ENCODE data around the gene UGT1A8.
"Not testable (repeated sequence)": the region's sequence is repeated elsewhere in the genome, so short reads cannot be mapped to it uniquely, and the experiment has no call there.

UGT1A8 gene

DNA sequence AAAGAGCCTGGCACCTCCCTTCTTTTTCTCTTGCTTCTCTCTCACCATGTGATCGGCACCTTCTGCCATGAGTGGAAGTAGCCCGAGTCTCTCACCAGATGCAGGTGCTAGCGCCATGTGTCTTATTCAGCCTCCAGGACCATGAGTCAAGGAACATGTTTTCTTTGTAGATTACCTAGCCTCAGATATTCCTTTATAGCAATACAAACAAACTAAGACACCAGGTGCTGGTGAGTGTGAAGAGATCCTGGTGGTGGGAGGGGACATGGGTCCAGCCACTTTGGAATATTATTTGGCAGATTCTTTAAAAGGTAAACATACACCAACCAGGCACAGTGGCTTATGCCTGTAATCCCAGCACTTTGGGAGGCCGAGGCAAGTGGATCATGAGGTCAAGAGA is 45.0 kb upstream of the UGT1A8 start:
- Histone ChIP-seq H3K27ac (replicated peaks) (no peak overlapping the region), H3K4me3 (replicated peaks; ENCODE audit: insufficient read depth, low read length) (no peak overlapping the region), H3K27me3 (ENCODE audit: insufficient read depth, poor library complexity, severe bottlenecking) (no peaks in the 10 kb centered on the region)
- TF ChIP-seq GABPA (IDR thresholded peaks at IDR 0.05; ENCODE audit: low read depth) (no peak), POLR2AphosphoS5 (IDR thresholded peaks at IDR 0.05; ENCODE audit: low read depth) (no peak), SPI1 (IDR thresholded peaks at IDR 0.05; ENCODE audit: borderline replicate concordance, low read depth) (no peak)
- TF ChIP-seq, protein P1, sequence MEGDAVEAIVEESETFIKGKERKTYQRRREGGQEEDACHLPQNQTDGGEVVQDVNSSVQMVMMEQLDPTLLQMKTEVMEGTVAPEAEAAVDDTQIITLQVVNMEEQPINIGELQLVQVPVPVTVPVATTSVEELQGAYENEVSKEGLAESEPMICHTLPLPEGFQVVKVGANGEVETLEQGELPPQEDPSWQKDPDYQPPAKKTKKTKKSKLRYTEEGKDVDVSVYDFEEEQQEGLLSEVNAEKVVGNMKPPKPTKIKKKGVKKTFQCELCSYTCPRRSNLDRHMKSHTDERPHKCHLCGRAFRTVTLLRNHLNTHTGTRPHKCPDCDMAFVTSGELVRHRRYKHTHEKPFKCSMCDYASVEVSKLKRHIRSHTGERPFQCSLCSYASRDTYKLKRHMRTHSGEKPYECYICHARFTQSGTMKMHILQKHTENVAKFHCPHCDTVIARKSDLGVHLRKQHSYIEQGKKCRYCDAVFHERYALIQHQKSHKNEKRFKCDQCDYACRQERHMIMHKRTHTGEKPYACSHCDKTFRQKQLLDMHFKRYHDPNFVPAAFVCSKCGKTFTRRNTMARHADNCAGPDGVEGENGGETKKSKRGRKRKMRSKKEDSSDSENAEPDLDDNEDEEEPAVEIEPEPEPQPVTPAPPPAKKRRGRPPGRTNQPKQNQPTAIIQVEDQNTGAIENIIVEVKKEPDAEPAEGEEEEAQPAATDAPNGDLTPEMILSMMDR (IDR thresholded peaks at IDR 0.05; ENCODE audit: insufficient read depth, low read length): no peak
- TF ChIP-seq, protein P2, sequence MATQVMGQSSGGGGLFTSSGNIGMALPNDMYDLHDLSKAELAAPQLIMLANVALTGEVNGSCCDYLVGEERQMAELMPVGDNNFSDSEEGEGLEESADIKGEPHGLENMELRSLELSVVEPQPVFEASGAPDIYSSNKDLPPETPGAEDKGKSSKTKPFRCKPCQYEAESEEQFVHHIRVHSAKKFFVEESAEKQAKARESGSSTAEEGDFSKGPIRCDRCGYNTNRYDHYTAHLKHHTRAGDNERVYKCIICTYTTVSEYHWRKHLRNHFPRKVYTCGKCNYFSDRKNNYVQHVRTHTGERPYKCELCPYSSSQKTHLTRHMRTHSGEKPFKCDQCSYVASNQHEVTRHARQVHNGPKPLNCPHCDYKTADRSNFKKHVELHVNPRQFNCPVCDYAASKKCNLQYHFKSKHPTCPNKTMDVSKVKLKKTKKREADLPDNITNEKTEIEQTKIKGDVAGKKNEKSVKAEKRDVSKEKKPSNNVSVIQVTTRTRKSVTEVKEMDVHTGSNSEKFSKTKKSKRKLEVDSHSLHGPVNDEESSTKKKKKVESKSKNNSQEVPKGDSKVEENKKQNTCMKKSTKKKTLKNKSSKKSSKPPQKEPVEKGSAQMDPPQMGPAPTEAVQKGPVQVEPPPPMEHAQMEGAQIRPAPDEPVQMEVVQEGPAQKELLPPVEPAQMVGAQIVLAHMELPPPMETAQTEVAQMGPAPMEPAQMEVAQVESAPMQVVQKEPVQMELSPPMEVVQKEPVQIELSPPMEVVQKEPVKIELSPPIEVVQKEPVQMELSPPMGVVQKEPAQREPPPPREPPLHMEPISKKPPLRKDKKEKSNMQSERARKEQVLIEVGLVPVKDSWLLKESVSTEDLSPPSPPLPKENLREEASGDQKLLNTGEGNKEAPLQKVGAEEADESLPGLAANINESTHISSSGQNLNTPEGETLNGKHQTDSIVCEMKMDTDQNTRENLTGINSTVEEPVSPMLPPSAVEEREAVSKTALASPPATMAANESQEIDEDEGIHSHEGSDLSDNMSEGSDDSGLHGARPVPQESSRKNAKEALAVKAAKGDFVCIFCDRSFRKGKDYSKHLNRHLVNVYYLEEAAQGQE (IDR thresholded peaks at IDR 0.05; ENCODE audit: insufficient replicate concordance, low read depth): no peak
- no peak for DNase-seq (ENCODE audit: low read depth in 1 of 2, low spot score in 1 of 2)

DNA sequence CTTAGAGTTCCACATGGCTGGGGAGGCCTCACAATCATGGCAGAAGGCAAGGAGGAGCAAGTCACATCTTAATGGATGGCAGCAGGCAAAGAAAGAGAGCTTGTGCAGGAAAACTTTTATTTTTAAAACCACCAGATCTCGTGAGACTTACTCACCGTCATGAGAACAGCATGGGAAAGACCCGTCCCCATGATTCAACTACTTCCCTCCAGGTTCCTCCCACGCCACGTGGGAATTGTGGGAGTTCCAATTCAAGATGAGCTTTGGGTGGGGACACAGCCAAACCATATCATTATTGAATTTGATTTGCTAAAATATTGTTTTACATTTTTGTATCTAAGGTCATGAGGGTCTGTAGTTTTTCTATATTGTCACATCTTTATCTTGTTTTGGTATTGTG is 40.1 kb upstream of the UGT1A8 start:
- not testable (repeated sequence) for DNase-seq (ENCODE audit: low read depth in 1 of 2, low spot score in 1 of 2); H3K27me3 ChIP-seq (ENCODE audit: insufficient read depth, poor library complexity, severe bottlenecking); H3K27ac ChIP-seq (replicated peaks); H3K4me3 ChIP-seq (replicated peaks; ENCODE audit: insufficient read depth, low read length)

DNA sequence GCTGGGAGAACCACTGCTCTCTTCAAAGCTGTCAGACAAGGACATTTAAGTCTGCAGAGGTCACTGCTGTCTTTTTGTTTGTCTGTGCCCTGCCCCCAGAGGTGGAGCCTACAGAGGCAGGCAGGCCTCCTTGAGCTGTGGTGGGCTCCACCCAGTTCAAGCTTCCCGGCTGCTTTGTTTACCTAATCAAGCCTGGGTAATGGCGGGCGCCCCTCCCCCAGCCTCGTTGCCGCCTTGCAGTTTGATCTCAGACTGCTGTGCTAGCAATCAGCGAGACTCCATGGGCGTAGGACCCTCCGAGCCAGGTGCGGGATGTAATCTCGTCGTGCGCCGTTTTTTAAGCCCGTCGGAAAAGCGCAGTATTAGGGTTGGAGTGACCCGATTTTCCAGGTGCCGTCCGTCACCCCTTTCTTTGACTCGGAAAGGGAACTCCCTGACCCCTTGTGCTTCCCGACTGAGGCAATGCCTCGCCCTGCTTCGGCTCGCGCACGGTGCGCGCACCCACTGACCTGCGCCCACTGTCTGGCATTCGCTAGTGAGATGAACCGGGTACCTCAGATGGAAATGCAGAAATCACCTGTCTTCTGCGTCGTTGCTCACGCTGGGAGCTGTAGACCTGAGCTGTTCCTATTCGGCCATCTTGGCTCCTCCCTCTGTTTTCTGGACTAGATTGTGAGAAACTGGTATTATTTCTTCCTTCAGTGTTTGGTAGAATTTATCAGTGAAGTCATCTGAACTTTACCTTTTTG is 34.0 kb upstream of the UGT1A8 start:
- not testable (repeated sequence) for DNase-seq (ENCODE audit: low read depth in 1 of 2, low spot score in 1 of 2); H3K4me3 ChIP-seq (replicated peaks; ENCODE audit: insufficient read depth, low read length); H3K27me3 ChIP-seq (ENCODE audit: insufficient read depth, poor library complexity, severe bottlenecking); H3K27ac ChIP-seq (replicated peaks)

DNA sequence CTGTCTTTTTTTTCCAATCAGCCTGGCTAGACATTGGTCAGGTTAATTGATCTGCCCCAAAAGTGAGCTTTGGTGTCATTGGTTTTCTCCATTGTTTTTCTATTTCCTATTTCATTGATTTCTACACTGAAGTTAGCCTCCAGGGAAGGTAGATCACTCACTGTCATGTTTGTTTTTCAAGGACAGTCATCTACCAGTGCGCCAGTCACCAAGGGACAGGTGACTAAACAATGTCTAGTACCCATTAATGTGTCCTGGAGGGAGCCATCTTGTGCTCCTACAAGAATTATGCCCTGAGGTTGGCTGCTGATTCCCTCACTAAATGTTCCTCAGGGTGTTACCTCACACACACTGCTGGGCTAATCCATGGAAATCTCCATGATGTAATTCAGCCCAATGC is 33.2 kb upstream of the UGT1A8 start:
- H3K4me3 ChIP-seq (replicated peaks; ENCODE audit: insufficient read depth, low read length): no peak overlapping the region
- TF ChIP-seq GABPA (IDR thresholded peaks at IDR 0.05; ENCODE audit: low read depth) (no peak), POLR2AphosphoS5 (IDR thresholded peaks at IDR 0.05; ENCODE audit: low read depth) (no peak), SPI1 (IDR thresholded peaks at IDR 0.05; ENCODE audit: borderline replicate concordance, low read depth) (no peak)
- TF ChIP-seq, protein P2 (IDR thresholded peaks at IDR 0.05; ENCODE audit: insufficient replicate concordance, low read depth): no peak
- TF ChIP-seq, protein P1 (IDR thresholded peaks at IDR 0.05; ENCODE audit: insufficient read depth, low read length): no peak
- DNase-seq (ENCODE audit: low read depth in 1 of 2, low spot score in 1 of 2): no peak

DNA sequence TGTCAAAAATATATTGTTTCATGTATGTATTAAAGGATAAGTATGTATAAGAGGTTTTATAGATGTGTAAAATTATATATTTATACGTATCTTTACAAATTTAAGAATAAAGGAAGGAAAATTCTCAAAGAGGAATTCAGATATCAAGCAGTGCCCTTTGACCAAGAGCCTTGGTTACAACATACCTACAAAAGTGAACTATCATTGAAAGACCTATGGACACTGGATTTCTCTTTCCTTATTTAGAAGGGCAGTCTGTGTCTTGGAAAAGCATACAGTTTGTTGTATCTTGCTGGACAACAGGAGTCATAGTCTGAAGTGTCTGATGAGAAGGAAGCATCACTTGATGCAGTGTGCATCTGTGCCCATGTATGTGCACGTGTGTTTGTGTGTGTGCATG is 29.0 kb upstream of the UGT1A8 start:
- DNase-seq (ENCODE audit: low read depth in 1 of 2, low spot score in 1 of 2): no peak
- no peaks in the 10 kb centered on the region for H3K27me3 ChIP-seq (ENCODE audit: insufficient read depth, poor library complexity, severe bottlenecking)
- no peak for TF ChIP-seq GABPA (IDR thresholded peaks at IDR 0.05; ENCODE audit: low read depth)
- TF ChIP-seq SPI1 (IDR thresholded peaks at IDR 0.05; ENCODE audit: borderline replicate concordance, low read depth): no peak
- no peak for TF ChIP-seq POLR2AphosphoS5 (IDR thresholded peaks at IDR 0.05; ENCODE audit: low read depth)
- TF ChIP-seq, protein P1 (IDR thresholded peaks at IDR 0.05; ENCODE audit: insufficient read depth, low read length): no peak
- TF ChIP-seq, protein P2 (IDR thresholded peaks at IDR 0.05; ENCODE audit: insufficient replicate concordance, low read depth): no peak
- no peak overlapping the region for H3K4me3 ChIP-seq (replicated peaks; ENCODE audit: insufficient read depth, low read length)
- no peak overlapping the region for H3K27ac ChIP-seq (replicated peaks)

More for the DNA sequence above, 33.2 kb upstream of the UGT1A8 start:
- Histone ChIP-seq H3K27me3 (ENCODE audit: insufficient read depth, poor library complexity, severe bottlenecking) (no peaks in the 10 kb centered on the region), H3K27ac (replicated peaks) (no peak overlapping the region)

DNA sequence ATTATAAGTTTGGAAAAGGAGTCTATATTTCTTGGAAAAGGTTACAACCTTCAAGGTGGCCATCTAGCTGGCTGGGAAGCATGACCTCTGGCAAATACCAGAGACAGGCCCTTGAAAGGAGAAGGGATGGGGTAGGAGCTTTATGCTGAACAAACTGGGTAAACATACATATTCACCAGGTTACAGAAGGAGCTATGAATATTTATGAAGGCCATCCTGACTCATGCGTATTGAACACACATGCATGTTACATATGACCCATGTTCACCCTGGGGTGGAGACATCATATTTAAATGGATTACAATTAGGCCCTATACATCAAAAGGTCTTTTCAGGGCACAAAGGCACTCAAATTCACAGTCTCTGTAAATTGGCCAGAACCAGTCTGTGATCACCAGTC is 24.7 kb upstream of the UGT1A8 start:
- not testable (repeated sequence) for H3K27ac ChIP-seq (replicated peaks); H3K27me3 ChIP-seq (ENCODE audit: insufficient read depth, poor library complexity, severe bottlenecking); H3K4me3 ChIP-seq (replicated peaks; ENCODE audit: insufficient read depth, low read length); DNase-seq (ENCODE audit: low read depth in 1 of 2, low spot score in 1 of 2)

Data from HL-60 (cell line).